ENCODE results near the gene CNTD1.

CNTD1 gene

DNA sequence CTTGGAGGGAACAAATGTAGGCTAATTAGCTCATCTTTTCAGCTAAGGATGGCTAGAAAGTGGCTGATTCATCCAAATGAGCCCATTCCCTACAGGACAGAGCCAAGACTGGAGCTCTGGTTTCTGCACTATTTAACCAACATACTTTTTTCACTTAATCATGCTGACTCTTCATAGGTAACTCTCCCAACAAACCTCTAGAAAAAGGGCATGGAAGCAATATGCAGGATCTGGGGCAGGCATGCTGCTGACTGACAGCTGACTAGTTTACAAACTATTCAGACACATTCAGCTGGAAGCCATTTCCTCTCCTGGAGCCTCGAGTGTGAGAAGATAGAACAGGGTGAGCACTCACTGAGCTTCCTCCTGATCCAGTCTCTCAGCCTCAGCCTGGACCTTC, 19.2 kb downstream of the CNTD1 start:
- H3K9ac ChIP-seq (ENCODE audit: low read length) = no peak overlapping the region
- no peak overlapping the region for H3K4me3 ChIP-seq (ENCODE audit: low read length)
- H3K27me3 ChIP-seq (replicated peaks; ENCODE audit: control insufficient read depth, insufficient read depth, low read length) = no peaks in the 10 kb centered on the region
- DNase-seq (ENCODE audit: low read depth) = no peak
- H3K9me3 ChIP-seq (ENCODE audit: control insufficient read depth, low read length) = no peaks in the 10 kb centered on the region
- H3K36me3 ChIP-seq (ENCODE audit: control insufficient read depth, insufficient read depth, low read length, severe bottlenecking) = peaks cover 79% of the 10 kb centered on the region
- peaks cover 23% of the 10 kb centered on the region for H3K4me1 ChIP-seq (ENCODE audit: control insufficient read depth, insufficient read depth, low read length)

- Histone ChIP-seq H3K4me3 (ENCODE audit: low read length) (no peak overlapping the region), H3K27me3 (replicated peaks; ENCODE audit: control insufficient read depth, insufficient read depth, low read length) (no peaks in the 10 kb centered on the region), H3K4me1 (ENCODE audit: control insufficient read depth, insufficient read depth, low read length) (peaks cover 28% of the 10 kb centered on the region), H3K9ac (ENCODE audit: low read length) (no peak overlapping the region), H3K9me3 (ENCODE audit: control insufficient read depth, low read length) (no peaks in the 10 kb centered on the region), H3K36me3 (ENCODE audit: control insufficient read depth, insufficient read depth, low read length, severe bottlenecking) (peaks cover 76% of the 10 kb centered on the region)
- DNase-seq (ENCODE audit: low read depth) = no peak
These were observed 19.7 kb downstream of the CNTD1 start for GRCh38 chr17:42818379-42818778.

DNA sequence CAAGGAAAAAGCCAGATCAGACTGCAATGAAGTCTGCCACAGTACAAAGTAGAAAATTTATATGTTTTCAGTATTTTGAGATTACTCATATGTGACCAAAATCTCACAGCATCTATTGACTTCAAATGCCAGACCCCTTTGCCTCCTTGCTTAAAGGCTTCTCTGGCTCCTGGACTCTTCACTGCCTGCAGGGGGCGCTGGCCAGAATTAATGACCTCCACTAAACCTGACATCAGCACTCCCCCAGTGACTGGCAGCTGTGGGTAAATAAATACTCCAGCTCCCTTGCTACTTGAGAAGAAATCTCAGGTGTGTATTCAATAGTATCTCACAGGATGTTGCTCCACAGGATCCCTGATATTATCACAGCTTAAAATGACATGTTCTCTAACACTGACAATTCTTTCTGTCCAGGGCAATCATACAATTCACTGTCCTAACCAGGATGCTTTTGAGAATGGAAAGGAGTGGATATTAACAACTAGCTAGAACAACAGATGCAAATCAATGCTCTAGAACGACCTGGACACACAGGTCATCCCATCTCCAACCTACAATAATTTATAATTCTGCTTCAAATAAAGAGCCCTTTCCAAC, 21.4 kb downstream of the CNTD1 start:
- DNase-seq (ENCODE audit: low read depth) = peak; percentile 83
- H3K9ac ChIP-seq (ENCODE audit: low read length) = no peak overlapping the region
- no peak overlapping the region for H3K4me3 ChIP-seq (ENCODE audit: low read length)
- H3K36me3 ChIP-seq (ENCODE audit: control insufficient read depth, insufficient read depth, low read length, severe bottlenecking) = peaks cover 65% of the 10 kb centered on the region
- H3K27me3 ChIP-seq (replicated peaks; ENCODE audit: control insufficient read depth, insufficient read depth, low read length) = no peaks in the 10 kb centered on the region
- H3K4me1 ChIP-seq (ENCODE audit: control insufficient read depth, insufficient read depth, low read length) = peaks cover 21% of the 10 kb centered on the region
- no peaks in the 10 kb centered on the region for H3K9me3 ChIP-seq (ENCODE audit: control insufficient read depth, low read length)

DNA sequence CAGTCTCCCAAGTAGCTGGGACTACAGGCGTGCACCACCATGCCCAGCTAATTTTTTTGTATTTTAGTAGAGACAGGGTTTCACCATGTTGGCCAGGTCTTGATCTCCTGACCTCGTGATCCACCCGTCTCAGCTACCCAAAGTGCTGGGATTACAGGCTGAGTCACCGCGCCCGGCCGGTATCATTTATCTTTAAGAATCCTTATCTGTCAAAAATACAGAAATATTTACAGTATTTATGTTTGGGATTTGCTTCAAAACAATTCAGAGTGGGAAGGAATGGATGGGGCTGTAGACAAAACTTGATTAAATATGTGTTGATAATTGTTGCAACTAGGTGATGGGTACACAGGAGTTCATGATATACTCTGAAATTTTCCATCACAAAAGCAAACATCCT, 22.5 kb downstream of the CNTD1 start:
- DNase-seq (ENCODE audit: low read depth) = no peak
- peaks cover 10% of the 10 kb centered on the region for H3K4me1 ChIP-seq (ENCODE audit: control insufficient read depth, insufficient read depth, low read length)
- no peak overlapping the region for H3K4me3 ChIP-seq (ENCODE audit: low read length)
- H3K9ac ChIP-seq (ENCODE audit: low read length) = no peak overlapping the region
- H3K36me3 ChIP-seq (ENCODE audit: control insufficient read depth, insufficient read depth, low read length, severe bottlenecking) = peaks cover 54% of the 10 kb centered on the region
- no peaks in the 10 kb centered on the region for H3K27me3 ChIP-seq (replicated peaks; ENCODE audit: control insufficient read depth, insufficient read depth, low read length)
- no peaks in the 10 kb centered on the region for H3K9me3 ChIP-seq (ENCODE audit: control insufficient read depth, low read length)

DNA sequence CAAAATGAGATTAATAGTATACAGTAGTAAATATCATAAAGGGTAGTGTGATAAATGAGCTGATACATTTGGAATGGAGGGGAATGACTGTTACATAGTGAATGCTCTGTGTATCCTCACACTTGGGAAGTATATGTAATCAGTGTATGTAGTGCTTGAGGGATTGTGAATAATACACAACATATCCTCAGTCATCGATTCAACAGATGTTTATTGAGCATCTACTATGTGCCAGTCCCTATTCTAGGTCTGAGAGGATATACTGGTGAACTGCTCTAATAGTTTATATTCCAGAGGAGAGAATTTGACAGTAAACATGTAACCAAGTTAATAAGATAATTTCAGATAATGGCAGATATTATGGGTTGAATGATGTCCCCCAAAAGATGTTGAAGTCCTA, 28.8 kb downstream of the CNTD1 start:
- no peaks in the 10 kb centered on the region for H3K36me3 ChIP-seq (ENCODE audit: control insufficient read depth, insufficient read depth, low read length, severe bottlenecking)
- H3K27me3 ChIP-seq (replicated peaks; ENCODE audit: control insufficient read depth, insufficient read depth, low read length) = no peaks in the 10 kb centered on the region
- H3K4me1 ChIP-seq (ENCODE audit: control insufficient read depth, insufficient read depth, low read length) = peaks cover 14% of the 10 kb centered on the region
- H3K9ac ChIP-seq (ENCODE audit: low read length) = no peak overlapping the region
- H3K9me3 ChIP-seq (ENCODE audit: control insufficient read depth, low read length) = no peaks in the 10 kb centered on the region
- DNase-seq (ENCODE audit: low read depth) = no peak
- H3K4me3 ChIP-seq (ENCODE audit: low read length) = no peak overlapping the region

GRCh38 chr17:42830971-42831370, 32.3 kb downstream of the CNTD1 start:
- Histone ChIP-seq H3K4me1 (ENCODE audit: control insufficient read depth, insufficient read depth, low read length) (peaks cover 28% of the 10 kb centered on the region), H3K9me3 (ENCODE audit: control insufficient read depth, low read length) (no peaks in the 10 kb centered on the region), H3K4me3 (ENCODE audit: low read length) (no peak overlapping the region), H3K9ac (ENCODE audit: low read length) (no peak overlapping the region), H3K36me3 (ENCODE audit: control insufficient read depth, insufficient read depth, low read length, severe bottlenecking) (peaks cover 8% of the 10 kb centered on the region), H3K27me3 (replicated peaks; ENCODE audit: control insufficient read depth, insufficient read depth, low read length) (no peaks in the 10 kb centered on the region)
- DNase-seq (ENCODE audit: low read depth) = no peak

DNA sequence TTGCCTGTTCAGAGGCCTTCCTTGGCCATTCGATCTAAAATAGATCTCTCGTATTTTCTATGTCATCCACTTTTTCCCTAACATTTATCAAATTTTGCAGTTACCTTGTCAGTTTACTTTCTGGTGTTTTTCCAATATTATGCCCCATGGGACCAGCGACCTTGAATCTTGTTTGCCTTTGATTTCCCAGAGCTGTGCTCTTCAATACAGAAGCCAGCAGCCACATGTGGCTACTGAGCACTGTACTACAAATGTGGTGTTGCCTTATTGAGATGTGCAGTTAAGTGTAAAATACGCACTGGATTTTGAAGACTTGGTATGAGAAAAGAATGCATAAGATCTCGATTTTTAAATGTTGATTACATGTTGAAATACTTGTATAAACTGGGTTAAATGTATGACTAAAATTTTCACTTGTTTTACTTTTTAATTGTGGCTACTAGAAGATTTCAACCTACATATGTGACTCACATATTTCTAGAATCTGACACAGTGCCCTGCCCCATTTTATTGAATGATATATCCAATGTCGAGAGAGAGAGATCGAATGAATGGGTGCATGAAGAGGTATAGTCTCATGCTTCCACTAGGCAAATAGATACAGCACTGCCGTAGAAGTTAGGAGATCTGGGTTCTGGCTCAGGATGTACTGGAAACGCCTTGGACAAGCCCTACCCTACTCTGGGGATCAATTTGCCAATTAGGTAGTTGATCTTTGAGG, 33.7 kb downstream of the CNTD1 start:
- no peak for DNase-seq (ENCODE audit: low read depth)
- Histone ChIP-seq H3K4me3 (ENCODE audit: low read length) (peak overlapping the region; percentile 90), H3K36me3 (ENCODE audit: control insufficient read depth, insufficient read depth, low read length, severe bottlenecking) (peaks cover 20% of the 10 kb centered on the region), H3K4me1 (ENCODE audit: control insufficient read depth, insufficient read depth, low read length) (peaks cover 28% of the 10 kb centered on the region), H3K27me3 (replicated peaks; ENCODE audit: control insufficient read depth, insufficient read depth, low read length) (no peaks in the 10 kb centered on the region), H3K9ac (ENCODE audit: low read length) (peak overlapping the region; percentile 100), H3K9me3 (ENCODE audit: control insufficient read depth, low read length) (no peaks in the 10 kb centered on the region)

DNA sequence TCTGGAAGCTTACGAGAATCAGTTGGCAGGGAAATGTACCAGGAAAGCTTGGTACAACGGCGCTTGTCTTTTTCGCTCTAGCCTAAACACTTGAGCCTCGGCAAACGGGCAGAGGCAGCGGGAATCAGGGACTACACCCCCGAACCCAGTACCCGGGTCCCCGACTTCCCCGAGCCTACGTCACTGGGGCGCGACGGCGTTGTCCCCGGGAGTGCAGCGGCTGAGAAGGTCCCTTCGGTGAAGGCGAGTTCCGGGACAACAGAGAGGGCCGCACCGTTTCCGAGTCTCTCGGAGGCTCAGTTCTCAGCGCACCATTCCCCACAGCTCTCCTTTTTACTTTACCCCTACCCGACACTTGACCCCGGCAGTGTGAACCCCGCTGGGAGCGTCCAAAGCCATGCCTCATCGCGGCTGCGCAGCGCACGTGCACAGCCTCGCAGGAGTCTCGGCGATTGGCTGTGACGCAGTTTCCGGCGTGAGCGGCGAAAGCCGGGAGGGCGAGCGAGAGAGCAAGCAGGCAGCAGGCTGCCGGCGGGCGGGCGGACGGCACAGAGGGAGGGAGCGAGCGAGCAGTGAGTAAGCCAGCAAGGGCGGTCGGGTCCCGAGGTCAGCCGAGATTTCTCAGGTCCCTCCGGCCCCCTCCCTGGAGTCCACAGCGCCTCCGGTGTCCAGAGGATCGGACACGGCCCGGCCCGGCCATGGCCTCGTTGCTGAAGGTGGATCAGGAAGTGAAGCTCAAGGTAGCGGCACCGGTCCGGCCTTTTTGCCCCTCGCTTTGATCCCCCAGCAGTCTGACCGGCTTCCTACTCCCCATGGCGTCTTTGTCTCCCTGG, 34.5 kb downstream of the CNTD1 start, which contains the start of gene PSME3:
PSME3 (plus strand) TSS at position 464 of the 833 bp plus-strand sequence; CDS start at position 699, 235 bp downstream.
- Histone ChIP-seq H3K27me3 (replicated peaks; ENCODE audit: control insufficient read depth, insufficient read depth, low read length) (no peaks in the 10 kb centered on the region), H3K9ac (ENCODE audit: low read length) (peak within 1 kb of the TSS; percentile 100), H3K36me3 (ENCODE audit: control insufficient read depth, insufficient read depth, low read length, severe bottlenecking) (peaks cover 28% of the 10 kb centered on the region), H3K9me3 (ENCODE audit: control insufficient read depth, low read length) (no peaks in the 10 kb centered on the region), H3K4me3 (ENCODE audit: low read length) (peak within 1 kb of the TSS; percentile 90), H3K4me1 (ENCODE audit: control insufficient read depth, insufficient read depth, low read length) (peaks cover 28% of the 10 kb centered on the region)
- peak; percentile 97 for DNase-seq (ENCODE audit: low read depth)

- Histone ChIP-seq H3K27me3 (replicated peaks; ENCODE audit: control insufficient read depth, insufficient read depth, low read length) (no peaks in the 10 kb centered on the region), H3K9me3 (ENCODE audit: control insufficient read depth, low read length) (no peaks in the 10 kb centered on the region), H3K4me1 (ENCODE audit: control insufficient read depth, insufficient read depth, low read length) (peaks cover 28% of the 10 kb centered on the region), H3K4me3 (ENCODE audit: low read length) (peak overlapping the region; percentile 90), H3K9ac (ENCODE audit: low read length) (peak overlapping the region; percentile 100), H3K36me3 (ENCODE audit: control insufficient read depth, insufficient read depth, low read length, severe bottlenecking) (peaks cover 35% of the 10 kb centered on the region)
- no peak for DNase-seq (ENCODE audit: low read depth)
These were observed 35.2 kb downstream of the CNTD1 start for GRCh38 chr17:42833767-42834422.

DNA sequence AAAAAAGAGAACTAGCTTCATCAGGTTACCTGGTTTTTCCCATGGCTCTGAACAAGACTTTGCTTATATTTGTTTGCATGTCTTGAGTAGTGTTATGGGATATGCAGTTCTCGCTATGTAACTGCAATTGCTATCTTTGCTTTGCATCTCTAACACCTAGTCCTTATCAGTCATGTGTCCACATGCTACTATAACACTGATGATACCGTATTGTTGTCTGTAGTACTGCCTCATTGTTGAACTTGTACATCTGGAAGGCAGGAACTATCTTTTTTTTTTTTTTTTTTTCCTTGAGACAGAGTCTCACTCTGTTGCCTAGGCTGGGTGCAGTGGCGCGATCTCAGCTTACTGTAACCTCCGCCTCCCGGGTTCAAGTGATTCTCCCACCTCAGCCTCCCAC, 37.1 kb downstream of the CNTD1 start:
- Histone ChIP-seq H3K9ac (ENCODE audit: low read length) (no peak overlapping the region), H3K9me3 (ENCODE audit: control insufficient read depth, low read length) (no peaks in the 10 kb centered on the region), H3K36me3 (ENCODE audit: control insufficient read depth, insufficient read depth, low read length, severe bottlenecking) (peaks cover 49% of the 10 kb centered on the region), H3K4me3 (ENCODE audit: low read length) (no peak overlapping the region), H3K27me3 (replicated peaks; ENCODE audit: control insufficient read depth, insufficient read depth, low read length) (no peaks in the 10 kb centered on the region), H3K4me1 (ENCODE audit: control insufficient read depth, insufficient read depth, low read length) (peaks cover 28% of the 10 kb centered on the region)
- no peak for DNase-seq (ENCODE audit: low read depth)

Data from adipocyte (in vitro differentiated cells).